Measurements from ENCODE around the gene GPRC5A.
"Not testable (repeated sequence)": the region's sequence is repeated elsewhere in the genome, so short reads cannot be mapped to it uniquely, and the experiment has no call there.

GPRC5A gene, protein sequence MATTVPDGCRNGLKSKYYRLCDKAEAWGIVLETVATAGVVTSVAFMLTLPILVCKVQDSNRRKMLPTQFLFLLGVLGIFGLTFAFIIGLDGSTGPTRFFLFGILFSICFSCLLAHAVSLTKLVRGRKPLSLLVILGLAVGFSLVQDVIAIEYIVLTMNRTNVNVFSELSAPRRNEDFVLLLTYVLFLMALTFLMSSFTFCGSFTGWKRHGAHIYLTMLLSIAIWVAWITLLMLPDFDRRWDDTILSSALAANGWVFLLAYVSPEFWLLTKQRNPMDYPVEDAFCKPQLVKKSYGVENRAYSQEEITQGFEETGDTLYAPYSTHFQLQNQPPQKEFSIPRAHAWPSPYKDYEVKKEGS

DNA sequence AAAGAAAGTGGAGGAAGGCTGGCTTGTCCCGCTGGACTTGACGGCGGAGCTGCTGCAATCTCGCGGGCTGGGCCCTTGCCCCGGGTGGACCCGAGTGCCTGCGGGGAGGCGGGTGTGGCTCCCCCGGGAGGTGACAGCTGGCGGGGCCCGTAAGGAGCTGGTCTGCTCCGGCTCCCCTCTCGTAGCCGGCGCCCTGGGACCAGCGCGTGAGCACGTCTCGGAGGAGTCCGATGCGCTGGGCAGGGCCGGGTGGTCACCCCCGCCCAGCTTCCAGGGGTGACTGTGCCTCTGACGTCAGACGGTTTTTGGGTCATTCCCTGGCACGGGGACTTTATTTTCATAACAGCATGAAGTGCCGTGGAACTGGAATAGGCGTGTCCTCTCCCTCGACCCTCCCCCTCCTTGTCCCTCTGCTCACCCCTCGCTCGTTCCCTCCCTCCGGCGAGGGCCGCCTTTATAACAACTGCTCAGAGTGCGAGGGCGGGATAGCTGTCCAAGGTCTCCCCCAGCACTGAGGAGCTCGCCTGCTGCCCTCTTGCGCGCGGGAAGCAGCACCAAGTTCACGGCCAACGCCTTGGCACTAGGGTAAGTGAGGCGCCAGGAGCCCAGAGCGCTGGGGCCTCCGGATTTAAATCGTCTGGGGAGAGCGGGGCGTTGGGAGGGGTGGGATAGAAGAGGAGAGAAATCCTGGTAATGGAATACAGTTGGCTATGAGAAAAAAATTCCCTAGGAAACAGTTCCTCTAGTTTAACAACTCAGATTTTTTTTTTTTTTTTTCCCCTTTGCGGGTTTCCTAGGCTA is at the start of gene GPRC5A:
GPRC5A (plus strand) TSS at position 483 of the 801 bp plus-strand sequence. CDS start 16,688 bp downstream, outside the sequence.
- Mint-ChIP-seq H3K36me3 (no peaks in the 10 kb centered on the region), H3K4me1 (peaks cover 13% of the 10 kb centered on the region), H3K27ac (no peak within 1 kb of the TSS), H3K9me3 (no peaks in the 10 kb centered on the region), H3K4me3 (peak within 1 kb of the TSS; percentile 64)
- DNase-seq (ENCODE audit: low spot score in 2 of 2) (peak in 1 of 2 donors; percentile 55), ATAC-seq (peak; percentile 65)

DNA sequence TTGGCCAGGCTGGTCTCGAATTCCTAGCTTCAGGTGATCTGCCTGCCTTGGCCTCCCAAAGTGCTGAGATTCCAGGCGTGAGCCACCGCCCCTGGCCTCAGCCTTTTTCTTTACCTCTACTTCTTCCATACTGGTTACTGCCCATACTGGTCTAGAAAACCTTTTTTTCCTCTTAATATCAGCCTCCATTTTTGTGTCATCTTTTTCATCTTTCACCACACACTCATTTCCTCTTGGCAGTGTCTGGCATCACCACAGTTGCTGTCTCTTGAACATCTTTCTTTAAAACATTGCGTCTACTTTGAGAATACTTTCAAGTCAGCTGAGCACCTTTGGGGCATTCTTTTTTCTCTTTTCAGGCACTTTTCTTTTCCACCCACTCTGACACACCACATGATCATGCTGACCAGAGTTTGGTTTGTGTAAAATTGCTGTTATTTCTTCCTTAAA is 45.5 kb upstream of the GPRC5A start:
- Mint-ChIP-seq H3K27ac (no peak overlapping the region), H3K9me3 (peaks cover 2% of the 10 kb centered on the region), H3K4me1 (no peaks in the 10 kb centered on the region), H3K36me3 (no peaks in the 10 kb centered on the region), H3K4me3 (no peak overlapping the region)
- ATAC-seq = no peak
- DNase-seq (ENCODE audit: low spot score in 2 of 2) = no peak

DNA sequence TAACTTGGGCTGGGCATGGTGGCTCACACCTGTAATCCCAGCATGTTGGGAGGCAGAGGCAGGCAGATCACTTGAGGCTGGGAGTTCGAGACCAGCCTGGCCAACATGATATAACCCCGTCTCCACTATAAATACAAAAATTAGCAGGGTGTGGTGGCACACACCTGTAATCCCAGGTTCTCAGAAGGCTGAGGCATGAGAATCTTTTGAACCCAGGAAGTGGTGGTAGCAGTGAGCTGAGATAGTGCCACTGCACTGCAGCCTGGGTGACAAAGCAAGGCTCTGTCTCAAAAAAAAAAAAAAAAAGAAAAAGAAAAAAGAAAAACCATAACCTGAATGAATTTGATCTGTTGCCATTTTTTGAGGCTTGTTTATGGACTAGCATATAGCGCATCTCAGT is 44.6 kb upstream of the GPRC5A start:
- DNase-seq (ENCODE audit: low spot score in 2 of 2); H3K4me1 Mint-ChIP-seq; ATAC-seq; H3K36me3 Mint-ChIP-seq; H3K9me3 Mint-ChIP-seq; H3K27ac Mint-ChIP-seq; H3K4me3 Mint-ChIP-seq: not testable (repeated sequence)

DNA sequence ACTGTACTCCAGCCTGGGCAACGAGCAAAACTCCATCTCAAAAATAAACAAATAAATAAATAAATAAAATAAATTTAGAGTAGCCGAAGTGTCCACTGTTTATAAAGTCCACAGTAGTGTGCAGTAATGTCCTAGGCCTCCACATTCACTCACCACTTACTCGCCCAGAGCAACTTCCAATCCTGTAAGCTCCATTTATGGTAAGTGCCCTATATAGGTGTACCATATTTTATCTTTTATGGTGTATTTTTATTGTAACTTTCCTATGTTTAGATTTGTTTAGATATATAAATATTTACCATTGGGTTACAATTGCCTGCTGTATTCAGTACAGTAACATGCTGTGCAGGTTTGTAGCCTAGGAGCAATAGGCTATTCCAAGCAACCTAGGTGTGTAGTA is 37.9 kb upstream of the GPRC5A start:
- Mint-ChIP-seq H3K27ac (no peak overlapping the region), H3K4me3 (no peak overlapping the region), H3K9me3 (peaks cover 2% of the 10 kb centered on the region), H3K4me1 (no peaks in the 10 kb centered on the region), H3K36me3 (no peaks in the 10 kb centered on the region)
- ATAC-seq (no peak), DNase-seq (ENCODE audit: low spot score in 2 of 2) (no peak)

DNA sequence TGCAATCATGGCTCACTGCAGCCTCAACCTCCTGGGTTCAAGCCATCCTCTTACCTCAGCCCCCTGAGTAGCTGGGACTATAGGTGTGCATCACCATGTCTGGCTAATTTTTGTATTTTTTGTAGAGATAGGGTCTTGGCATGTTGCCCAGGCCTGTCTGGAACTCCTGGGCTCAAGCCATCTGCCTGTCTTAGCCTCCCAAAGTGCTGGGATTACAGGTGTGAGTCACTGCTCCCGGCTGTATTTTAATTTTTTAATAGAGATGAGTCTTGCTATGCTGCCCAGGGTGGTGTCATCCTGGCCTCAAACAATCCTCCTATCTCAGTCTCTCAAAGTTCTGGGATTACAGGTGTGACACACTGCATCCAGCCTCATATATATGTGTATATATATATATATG is 31.7 kb upstream of the GPRC5A start:
- Mint-ChIP-seq H3K9me3 (no peaks in the 10 kb centered on the region), H3K27ac (no peak overlapping the region), H3K4me1 (no peaks in the 10 kb centered on the region), H3K4me3 (no peak overlapping the region), H3K36me3 (no peaks in the 10 kb centered on the region)
- no peak for DNase-seq (ENCODE audit: low spot score in 2 of 2)
- ATAC-seq = no peak

DNA sequence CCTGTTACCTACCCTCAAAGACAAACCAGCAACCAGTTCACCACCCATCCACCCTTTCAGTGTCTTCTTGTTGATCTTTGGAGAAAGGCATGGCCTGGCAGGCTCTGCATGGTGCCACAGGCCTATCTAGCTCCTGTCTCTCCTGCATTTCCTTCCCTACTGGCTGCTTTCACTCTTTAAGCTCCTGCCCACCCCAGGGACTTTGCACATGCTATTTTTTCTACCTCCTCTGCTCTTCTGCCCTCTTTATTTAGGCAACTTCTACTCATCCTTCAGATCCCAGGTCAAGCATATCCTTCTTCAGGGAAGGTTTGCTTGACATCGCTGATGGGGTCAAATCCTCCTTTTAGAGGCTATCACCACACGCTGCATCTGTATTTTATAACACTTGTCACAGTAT is 27.1 kb upstream of the GPRC5A start:
- no peak for ATAC-seq
- DNase-seq (ENCODE audit: low spot score in 2 of 2) = no peak
- no peaks in the 10 kb centered on the region for H3K4me1 Mint-ChIP-seq
- no peaks in the 10 kb centered on the region for H3K36me3 Mint-ChIP-seq
- H3K4me3 Mint-ChIP-seq = no peak overlapping the region
- H3K27ac Mint-ChIP-seq = no peak overlapping the region
- H3K9me3 Mint-ChIP-seq = no peaks in the 10 kb centered on the region

DNA sequence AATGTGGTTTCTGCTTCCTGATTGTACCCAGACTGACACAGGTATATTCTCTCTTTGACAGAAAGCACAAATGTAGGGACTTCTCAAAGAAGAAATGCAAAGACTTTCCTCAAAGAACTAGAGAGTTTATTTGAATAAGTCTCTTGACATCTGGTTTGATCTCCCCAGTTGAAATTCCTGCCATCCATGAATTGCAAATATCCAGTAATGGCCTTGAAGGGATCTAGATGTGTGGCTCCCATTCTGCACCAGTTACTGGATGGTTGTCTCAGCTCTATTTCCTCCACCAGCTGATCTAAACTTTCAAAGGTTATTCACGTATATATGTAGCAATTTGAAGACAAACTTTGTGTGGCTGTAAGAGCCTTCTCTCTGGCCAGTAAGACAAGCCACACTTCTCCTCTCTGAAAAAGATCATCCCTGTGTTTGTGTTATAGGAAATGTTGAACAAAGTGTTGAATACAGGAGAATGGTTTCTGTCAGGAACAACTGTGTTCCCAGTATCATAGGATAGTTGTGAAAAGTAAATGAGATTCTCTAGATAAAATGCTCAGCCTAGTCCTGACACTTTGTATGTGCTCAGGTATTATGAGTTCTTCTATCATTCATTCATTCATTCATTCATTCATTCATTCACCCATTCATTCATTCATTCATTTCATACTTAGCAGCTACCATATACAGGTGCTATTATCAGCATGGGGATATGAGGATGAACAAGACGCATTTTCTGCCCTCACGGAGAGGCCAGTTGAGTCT is 22.7 kb upstream of the GPRC5A start:
- ATAC-seq (no peak), DNase-seq (ENCODE audit: low spot score in 2 of 2) (no peak)
- no peaks in the 10 kb centered on the region for H3K9me3 Mint-ChIP-seq
- H3K4me1 Mint-ChIP-seq = no peaks in the 10 kb centered on the region
- H3K4me3 Mint-ChIP-seq = no peak overlapping the region
- no peak overlapping the region for H3K27ac Mint-ChIP-seq
- no peaks in the 10 kb centered on the region for H3K36me3 Mint-ChIP-seq

DNA sequence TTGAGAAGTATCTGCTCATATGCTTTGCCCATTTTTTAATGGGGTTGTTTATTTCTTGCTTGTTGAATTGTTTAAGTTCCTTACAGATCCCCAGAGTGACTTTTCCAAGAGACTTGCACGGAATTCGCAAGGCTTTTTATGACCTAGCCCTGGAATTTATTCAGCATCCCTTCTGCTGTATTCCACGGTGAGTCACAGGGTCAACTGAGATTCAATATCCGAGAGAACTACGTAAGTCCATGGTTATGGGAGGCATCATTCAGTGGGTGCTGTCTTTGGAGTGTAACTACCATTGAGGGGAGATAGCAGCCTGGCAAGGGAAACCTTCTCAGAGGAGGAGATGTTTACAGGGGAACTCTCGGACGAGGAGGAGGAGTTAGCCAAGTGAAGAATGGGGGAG is 20.9 kb upstream of the GPRC5A start:
- ATAC-seq (no peak), DNase-seq (ENCODE audit: low spot score in 2 of 2) (no peak)
- H3K9me3 Mint-ChIP-seq = no peaks in the 10 kb centered on the region
- no peaks in the 10 kb centered on the region for H3K36me3 Mint-ChIP-seq
- H3K4me1 Mint-ChIP-seq = no peaks in the 10 kb centered on the region
- no peak overlapping the region for H3K27ac Mint-ChIP-seq
- H3K4me3 Mint-ChIP-seq = no peak overlapping the region

DNA sequence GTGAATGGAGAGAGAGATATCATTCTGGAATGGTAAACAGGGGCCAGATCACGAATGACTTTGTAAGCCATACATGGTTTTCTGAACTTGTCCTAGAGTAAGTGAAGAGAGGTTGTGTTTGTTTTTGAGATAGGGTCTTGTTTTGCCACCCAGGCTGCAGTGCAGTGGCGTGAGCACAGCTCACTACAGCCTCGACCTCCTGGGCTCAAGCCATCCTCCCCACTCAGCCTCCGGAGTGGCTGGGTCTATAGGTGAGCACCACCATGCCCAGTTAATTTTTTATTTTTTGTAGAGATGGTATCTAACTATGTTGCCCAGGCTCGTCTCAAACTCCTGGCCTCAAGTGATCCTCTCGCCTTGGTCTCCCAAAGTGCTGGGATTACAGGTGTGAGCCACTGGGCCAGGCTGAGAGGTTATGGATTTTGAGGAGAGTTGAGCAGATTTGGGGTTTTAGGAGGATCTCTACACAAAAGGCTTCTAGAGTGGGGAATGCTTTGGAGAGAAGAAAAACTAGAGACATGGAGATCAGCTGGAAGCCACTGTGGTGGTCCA is 19.7 kb upstream of the GPRC5A start:
- no peaks in the 10 kb centered on the region for H3K36me3 Mint-ChIP-seq
- no peak overlapping the region for H3K27ac Mint-ChIP-seq
- H3K4me3 Mint-ChIP-seq = no peak overlapping the region
- no peak for ATAC-seq
- no peaks in the 10 kb centered on the region for H3K4me1 Mint-ChIP-seq
- no peak for DNase-seq (ENCODE audit: low spot score in 2 of 2)
- no peaks in the 10 kb centered on the region for H3K9me3 Mint-ChIP-seq

DNA sequence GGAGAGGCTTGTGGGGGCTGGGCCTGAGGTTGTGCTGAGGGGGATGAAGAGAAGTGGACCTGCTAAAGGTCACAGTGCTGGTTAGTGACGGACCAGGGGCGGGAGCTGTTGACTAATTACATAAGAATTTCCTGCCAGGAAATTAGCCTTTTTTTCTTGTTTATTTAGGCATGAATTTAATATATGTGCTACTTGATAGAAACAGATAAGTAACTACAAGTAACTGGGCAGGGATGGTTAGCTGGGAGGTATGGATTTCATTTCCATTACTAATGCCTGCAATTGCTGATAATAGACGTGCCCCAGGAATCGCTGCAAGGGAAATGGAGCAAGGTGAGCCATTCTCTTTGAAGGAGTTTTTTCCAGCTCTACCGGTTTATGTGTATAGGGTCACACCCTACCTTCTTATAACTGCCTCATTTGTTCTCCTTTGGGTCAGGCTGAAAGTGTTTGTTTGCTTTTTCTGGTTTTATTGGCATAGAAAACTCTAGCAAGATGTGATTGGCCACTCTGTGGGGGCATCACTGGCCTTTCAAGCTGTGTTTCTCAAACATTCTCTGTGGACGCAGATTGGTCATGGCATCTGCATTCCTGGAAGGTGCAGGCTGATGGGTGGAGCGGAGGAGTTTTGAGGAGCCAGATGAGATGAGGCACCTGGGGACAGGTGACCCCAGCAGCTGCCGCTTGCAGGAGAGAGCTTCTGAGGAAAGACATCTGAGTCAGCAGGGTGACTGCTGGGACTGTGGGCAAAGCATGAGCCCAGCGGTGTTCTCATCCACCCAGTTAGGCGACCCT is 19.0 kb upstream of the GPRC5A start:
- no peak for DNase-seq (ENCODE audit: low spot score in 2 of 2)
- Mint-ChIP-seq H3K36me3 (no peaks in the 10 kb centered on the region), H3K4me3 (no peak overlapping the region), H3K27ac (no peak overlapping the region), H3K4me1 (no peaks in the 10 kb centered on the region), H3K9me3 (no peaks in the 10 kb centered on the region)
- ATAC-seq = no peak

DNA sequence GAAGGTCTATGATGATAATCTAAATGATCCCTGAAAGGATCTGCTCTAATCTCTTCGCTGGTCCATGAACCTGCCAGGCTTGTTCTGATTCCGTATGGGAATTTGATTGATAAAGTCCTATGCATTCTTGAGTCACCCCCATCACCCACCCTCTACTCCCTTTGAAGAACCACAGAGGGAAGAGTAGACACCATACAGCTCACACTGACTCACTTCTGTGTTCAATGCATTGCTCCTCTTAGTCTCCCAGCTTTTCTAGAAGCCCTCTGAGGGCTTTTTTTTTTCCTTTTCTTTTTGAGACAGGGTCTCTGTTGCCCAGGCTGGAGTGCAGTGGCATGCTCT is 18.5 kb upstream of the GPRC5A start:
- no peak for ATAC-seq
- DNase-seq (ENCODE audit: low spot score in 2 of 2) = no peak
- no peak overlapping the region for H3K27ac Mint-ChIP-seq
- H3K36me3 Mint-ChIP-seq = no peaks in the 10 kb centered on the region
- H3K4me3 Mint-ChIP-seq = no peak overlapping the region
- H3K9me3 Mint-ChIP-seq = no peaks in the 10 kb centered on the region
- no peaks in the 10 kb centered on the region for H3K4me1 Mint-ChIP-seq

DNA sequence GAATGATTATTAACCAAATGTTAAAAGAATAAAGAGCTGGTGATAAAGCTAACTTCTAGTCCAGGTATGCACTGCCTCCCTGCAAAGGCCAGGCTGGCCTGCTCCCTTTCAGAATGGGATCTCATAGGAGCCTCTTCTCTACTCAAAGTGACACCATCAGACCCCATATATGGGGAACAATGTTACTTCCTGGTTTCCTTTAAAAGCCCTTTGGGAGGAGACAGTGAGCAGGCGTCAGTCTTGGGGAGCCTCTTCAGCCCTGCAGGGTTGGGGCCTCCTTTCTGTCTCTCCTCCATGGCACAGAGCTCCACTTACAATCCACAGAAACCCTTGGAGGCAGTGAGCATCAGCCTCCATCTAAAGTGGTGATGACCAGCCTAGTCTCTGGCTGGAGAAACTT is 17.3 kb upstream of the GPRC5A start:
- no peak overlapping the region for H3K27ac Mint-ChIP-seq
- DNase-seq (ENCODE audit: low spot score in 2 of 2) = no peak
- H3K9me3 Mint-ChIP-seq = no peaks in the 10 kb centered on the region
- no peak for ATAC-seq
- H3K36me3 Mint-ChIP-seq = no peaks in the 10 kb centered on the region
- no peaks in the 10 kb centered on the region for H3K4me1 Mint-ChIP-seq
- no peak overlapping the region for H3K4me3 Mint-ChIP-seq

DNA sequence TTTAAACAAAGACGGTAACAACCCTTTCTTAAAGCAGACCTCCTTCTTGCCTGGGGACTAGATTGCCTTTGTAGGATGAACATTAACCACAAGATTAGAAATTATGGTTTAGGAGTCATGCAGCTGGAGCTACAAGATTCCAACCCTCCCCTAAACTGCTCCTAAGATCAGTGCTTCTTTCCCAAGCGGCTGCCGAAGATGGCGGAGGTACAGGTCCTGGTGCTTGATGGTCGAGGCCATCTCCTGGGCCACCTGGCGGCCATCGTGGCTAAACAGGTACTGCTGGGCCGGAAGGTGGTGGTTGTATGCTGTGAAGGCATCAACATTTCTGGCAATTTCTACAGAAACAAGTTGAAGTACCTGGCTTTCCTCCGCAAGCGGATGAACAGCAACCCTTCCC is 16.1 kb upstream of the GPRC5A start:
- DNase-seq (ENCODE audit: low spot score in 2 of 2); H3K4me1 Mint-ChIP-seq; H3K4me3 Mint-ChIP-seq; ATAC-seq; H3K36me3 Mint-ChIP-seq; H3K9me3 Mint-ChIP-seq; H3K27ac Mint-ChIP-seq: not testable (repeated sequence)

DNA sequence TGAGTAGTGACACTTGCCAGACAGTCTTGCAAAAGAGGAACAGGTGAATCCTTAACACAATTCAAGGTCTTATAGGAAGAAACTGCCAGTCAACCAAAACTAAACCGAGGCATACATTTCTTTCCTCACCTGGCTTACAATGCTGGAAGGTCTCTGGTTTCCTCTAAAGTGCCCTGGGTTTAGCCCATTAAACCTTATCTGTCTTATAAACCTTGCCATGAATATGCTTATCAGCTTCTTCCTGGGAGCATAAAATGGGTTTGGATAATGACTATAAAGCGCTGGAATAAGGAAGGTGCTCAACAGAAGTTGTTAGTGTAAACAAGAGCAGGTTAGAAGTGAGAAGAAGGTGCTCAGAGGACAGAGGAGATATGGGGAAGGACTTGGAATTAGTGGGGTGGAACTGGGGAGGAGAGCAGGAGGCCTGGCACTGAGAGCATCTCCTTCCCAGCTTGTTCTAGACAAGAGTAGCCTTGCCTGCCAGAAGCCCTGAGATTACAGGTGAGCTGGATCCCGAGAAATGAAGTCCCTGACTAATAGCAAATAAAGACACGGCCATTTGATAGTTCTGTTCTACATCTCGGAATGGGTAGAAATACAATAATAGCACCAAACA is 14.1 kb upstream of the GPRC5A start:
- no peaks in the 10 kb centered on the region for H3K36me3 Mint-ChIP-seq
- ATAC-seq (no peak), DNase-seq (ENCODE audit: low spot score in 2 of 2) (no peak)
- H3K4me3 Mint-ChIP-seq = no peak overlapping the region
- peaks cover 7% of the 10 kb centered on the region for H3K4me1 Mint-ChIP-seq
- no peaks in the 10 kb centered on the region for H3K9me3 Mint-ChIP-seq
- H3K27ac Mint-ChIP-seq = no peak overlapping the region
